OCI-LY7 (cell line): ENCODE results near the gene TWF2.

Experiments used
- CTCF ChIP-seq: fragments of 200-600 bp; sonication (generic); conservative IDR thresholded peaks from 2 replicates; pipeline ENCODE4 v1.5.1; 2014; ENCODE audit warnings: mild to moderate bottlenecking, antibody characterized with exemption, low read length, moderate library complexity, mixed read lengths
- EZH2phosphoT487 ChIP-seq: fragments of 200-600 bp; sonication (generic); IDR thresholded peaks from 2 replicates; pipeline ENCODE4 v1.6.1; 2018; ENCODE audit warnings: low read depth, borderline replicate concordance, mild to moderate bottlenecking, mixed run types, antibody characterized with exemption, low read length, moderate library complexity, mixed read lengths

GRCh38 chr3:52228751-52229291 is 10.1 kb downstream of the TWF2 start:
- no peak for TF ChIP-seq CTCF
- no peak for TF ChIP-seq EZH2phosphoT487
